SKM-1 (cell line): ENCODE data around the gene HDAC9.

Source experiments
- DNase-seq: peaks from one replicate; lab custom pipeline; 2025; ENCODE audit not compliant: unreplicated experiment; lab: John Stamatoyannopoulos, UW

HDAC9 gene

GRCh38 chr7:18495412-18496340 lies at the start of gene HDAC9:
TSS of gene HDAC9 (plus strand) at chr7:18495749. CDS start at chr7:18496303, 554 bp downstream.
- DNase-seq: no peak

- DNase-seq: no peak
Measured at GRCh38 chr7:18445916-18446520, 49.5 kb upstream of the HDAC9 start.

GRCh38 chr7:18450019-18450418 lies 45.5 kb upstream of the HDAC9 start:
- DNase-seq: no peak

- no peak for DNase-seq
Measured at GRCh38 chr7:18455606-18456005, 39.9 kb upstream of the HDAC9 start.

GRCh38 chr7:18457832-18458231 lies 37.7 kb upstream of the HDAC9 start:
- DNase-seq: no peak

GRCh38 chr7:18458830-18459229 lies 36.7 kb upstream of the HDAC9 start:
- DNase-seq: no peak

GRCh38 chr7:18459484-18460245 lies 35.9 kb upstream of the HDAC9 start:
- no peak for DNase-seq

- DNase-seq: no peak
Measured at GRCh38 chr7:18461785-18462467, 33.6 kb upstream of the HDAC9 start.

- no peak for DNase-seq
Measured at GRCh38 chr7:18464830-18465229, 30.7 kb upstream of the HDAC9 start.

GRCh38 chr7:18467011-18467410 lies 28.5 kb upstream of the HDAC9 start:
- no peak for DNase-seq

- no peak for DNase-seq
Measured at GRCh38 chr7:18468795-18469194, 26.8 kb upstream of the HDAC9 start.

GRCh38 chr7:18469316-18469715 lies 26.2 kb upstream of the HDAC9 start:
- no peak for DNase-seq

- DNase-seq: no peak
Measured at GRCh38 chr7:18471476-18472160, 23.9 kb upstream of the HDAC9 start.

GRCh38 chr7:18472161-18472483 lies 23.4 kb upstream of the HDAC9 start:
- no peak for DNase-seq

GRCh38 chr7:18473119-18473518 lies 22.4 kb upstream of the HDAC9 start:
- DNase-seq: no peak

GRCh38 chr7:18474944-18475343 lies 20.6 kb upstream of the HDAC9 start:
- DNase-seq: no peak

- no peak for DNase-seq
Measured at GRCh38 chr7:18475488-18475887, 20.1 kb upstream of the HDAC9 start.

GRCh38 chr7:18481776-18482175 lies 13.8 kb upstream of the HDAC9 start:
- no peak for DNase-seq

GRCh38 chr7:18488049-18488448 lies 7.5 kb upstream of the HDAC9 start:
- DNase-seq: no peak

- DNase-seq: no peak
Measured at GRCh38 chr7:18489624-18490023, 5.9 kb upstream of the HDAC9 start.

GRCh38 chr7:18491871-18492270 lies 3.7 kb upstream of the HDAC9 start:
- no peak for DNase-seq
